ENCODE results near the gene TMEM116.

DNA sequence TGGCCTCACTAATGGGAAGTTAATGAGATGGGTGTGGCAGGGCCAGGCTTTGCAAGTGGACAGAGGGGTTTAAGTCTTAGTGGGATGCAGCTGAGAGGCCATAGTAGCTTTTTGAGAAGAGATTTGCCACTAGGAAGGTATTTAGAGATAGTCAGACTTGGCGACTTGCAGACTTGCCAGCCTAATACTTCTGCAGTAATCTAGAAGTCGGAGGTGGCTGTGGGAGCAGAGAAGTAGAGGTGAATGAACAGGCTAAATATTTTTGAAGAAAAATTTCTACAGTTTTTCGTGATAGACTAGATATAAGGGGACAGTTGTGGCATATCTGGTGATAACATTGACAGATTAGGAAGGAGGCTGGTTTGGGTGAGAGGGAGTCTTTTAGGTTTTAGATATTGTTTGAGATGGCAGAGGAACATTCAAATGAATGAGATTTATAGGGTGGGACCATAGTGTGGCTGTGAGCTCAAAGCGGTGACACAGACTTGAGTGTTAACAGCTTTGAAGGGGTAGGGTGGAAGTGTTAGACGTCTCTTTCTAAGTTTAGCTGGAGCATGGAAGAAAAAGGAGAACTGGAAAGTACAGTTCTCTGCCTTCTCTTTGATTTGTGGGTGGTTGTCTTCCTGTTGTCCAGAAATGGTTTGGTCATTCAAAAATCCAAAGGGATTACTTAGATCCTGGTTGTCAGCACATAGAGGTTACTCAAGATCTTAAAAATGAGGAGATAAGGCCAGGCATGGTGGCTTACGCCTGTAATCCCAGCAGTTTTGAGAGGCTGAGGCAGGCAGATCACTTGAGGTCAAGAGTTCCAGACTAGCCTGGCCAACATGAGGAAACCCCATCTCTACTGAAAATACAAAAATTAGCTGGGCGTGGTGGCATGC, 126.1 kb downstream of the TMEM116 start:
- TF ChIP-seq CTCF (IDR thresholded peaks at IDR 0.05) (no peak), REST (IDR thresholded peaks at IDR 0.05; ENCODE audit: insufficient read depth in 1 of 2, low read depth in 2 of 2, low read length in 1 of 2) (no peak)
